Testis (tissue), 2 donors: ENCODE data around the gene DEAF1.

ENCODE experiments used
- POLR2A ChIP-seq: fragments of 450-650 bp; IDR thresholded peaks from one replicate; pipeline ENCODE4 v1.6.1; 2017; ENCODE audit warnings: antibody characterized with exemption, mild to moderate bottlenecking, moderate library complexity
- TF ChIP-seq, protein P1 (sequence below), 3 experiments: fragments of 450-650 bp in 2 of 3; fragments of 200-600 bp in 1 of 3; sonication (generic) in 1 of 3; IDR thresholded peaks; one replicate each; pipeline ENCODE4 v1.5.1; 2016 to 2019; ENCODE audit warnings: antibody characterized with exemption in 3 of 3, mild to moderate bottlenecking in 2 of 3, moderate library complexity in 1 of 3

DNA sequence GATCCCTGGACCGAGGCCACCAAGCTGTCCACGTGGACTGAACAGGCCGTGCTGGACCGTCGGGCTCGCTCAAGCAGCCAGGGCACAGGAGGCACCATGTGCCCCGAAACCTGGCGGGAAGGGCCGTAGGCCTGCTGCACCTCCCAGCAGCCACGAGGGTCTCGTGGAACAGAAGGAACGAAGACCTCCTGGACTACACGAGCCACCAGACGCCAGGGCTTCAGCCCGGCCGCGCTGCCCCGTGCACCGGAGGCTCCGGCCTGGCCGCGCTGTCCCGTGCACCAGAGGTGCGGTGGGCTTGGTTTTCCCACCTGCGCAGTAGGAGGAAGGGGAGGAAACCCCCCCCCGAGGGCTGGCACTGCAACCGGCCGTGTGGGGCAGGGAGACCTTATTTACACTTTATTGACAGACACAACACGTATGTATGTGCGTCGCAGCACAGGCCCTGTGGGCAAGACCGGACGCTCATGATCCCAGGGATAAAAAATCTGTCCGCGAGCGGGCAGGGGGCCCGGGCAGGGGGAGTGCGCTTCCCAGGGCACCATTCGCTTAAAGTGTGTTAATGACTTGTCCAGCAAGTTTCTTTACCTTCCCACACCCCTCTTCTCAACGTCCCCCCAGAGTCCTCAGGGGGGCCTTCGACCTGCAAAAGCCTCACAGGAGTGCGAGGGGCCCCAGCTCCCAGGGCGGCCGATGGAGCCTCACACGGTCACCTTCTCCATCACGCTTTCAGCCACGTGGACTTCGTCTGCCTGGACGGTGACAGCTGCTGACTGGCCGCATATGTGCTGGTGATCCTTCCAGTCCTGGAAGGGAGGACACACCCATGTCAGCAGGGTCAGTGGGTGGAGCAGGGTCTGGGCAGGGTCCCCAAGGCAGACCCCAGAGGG is 50.9 kb downstream of the DEAF1 start:
- TF ChIP-seq, protein P1, sequence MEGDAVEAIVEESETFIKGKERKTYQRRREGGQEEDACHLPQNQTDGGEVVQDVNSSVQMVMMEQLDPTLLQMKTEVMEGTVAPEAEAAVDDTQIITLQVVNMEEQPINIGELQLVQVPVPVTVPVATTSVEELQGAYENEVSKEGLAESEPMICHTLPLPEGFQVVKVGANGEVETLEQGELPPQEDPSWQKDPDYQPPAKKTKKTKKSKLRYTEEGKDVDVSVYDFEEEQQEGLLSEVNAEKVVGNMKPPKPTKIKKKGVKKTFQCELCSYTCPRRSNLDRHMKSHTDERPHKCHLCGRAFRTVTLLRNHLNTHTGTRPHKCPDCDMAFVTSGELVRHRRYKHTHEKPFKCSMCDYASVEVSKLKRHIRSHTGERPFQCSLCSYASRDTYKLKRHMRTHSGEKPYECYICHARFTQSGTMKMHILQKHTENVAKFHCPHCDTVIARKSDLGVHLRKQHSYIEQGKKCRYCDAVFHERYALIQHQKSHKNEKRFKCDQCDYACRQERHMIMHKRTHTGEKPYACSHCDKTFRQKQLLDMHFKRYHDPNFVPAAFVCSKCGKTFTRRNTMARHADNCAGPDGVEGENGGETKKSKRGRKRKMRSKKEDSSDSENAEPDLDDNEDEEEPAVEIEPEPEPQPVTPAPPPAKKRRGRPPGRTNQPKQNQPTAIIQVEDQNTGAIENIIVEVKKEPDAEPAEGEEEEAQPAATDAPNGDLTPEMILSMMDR (IDR thresholded peaks at IDR 0.05): no peak
- no peak for TF ChIP-seq POLR2A
